WTC11 (cell line): Measurements from ENCODE around the gene CD22. TPM values are rescaled to one million over a fixed set of nuclear protein-coding genes. Genes with fewer than 3 reads are reported as not detected.

Source experiments
- ATAC-seq: fragments of 200-7000 bp; cut with Tn5 transposase; 2 replicates; pipeline ENCODE4 v1.10.0; 2021; ENCODE audit warnings: mild to moderate bottlenecking, moderate library complexity
- CTCF ChIA-PET: fragments of 300-600 bp; sonication (Branson Sonifier 250); formaldehyde crosslinking; loops from one replicate; lab custom pipeline; 2021; ENCODE audit warnings: antibody characterized with exemption; lab: Charles Lee
- POLR2A ChIA-PET: fragments of 350-600 bp; sonication (Branson Sonifier 250); formaldehyde crosslinking; loops from one replicate; lab custom pipeline; 2021; ENCODE audit warnings: antibody characterized with exemption; lab: Charles Lee
- DNase-seq: peaks from one replicate; pipeline ENCODE4 v3.0.0; 2021; ENCODE audit warnings: low spot score
- H3K27ac Mint-ChIP-seq: 2 replicates; pipeline ENCODE4 v1.8.0; 2021; ENCODE audit warnings: mixed read lengths
- H3K27me3 Mint-ChIP-seq: 2 replicates; pipeline ENCODE4 v1.8.0; 2021; ENCODE audit warnings: low read depth, mild to moderate bottlenecking, moderate library complexity, mixed read lengths
- H3K36me3 Mint-ChIP-seq: 2 replicates; pipeline ENCODE4 v1.8.0; 2021; ENCODE audit warnings: mixed read lengths
- H3K4me1 Mint-ChIP-seq: 2 replicates; pipeline ENCODE4 v1.8.0; 2022; ENCODE audit warnings: mixed read lengths
- H3K4me3 Mint-ChIP-seq: 2 replicates; pipeline ENCODE4 v1.8.0; 2021; ENCODE audit warnings: mild to moderate bottlenecking, moderate library complexity, mixed read lengths
- H3K9me3 Mint-ChIP-seq: 2 replicates; pipeline ENCODE4 v1.8.0; 2021; ENCODE audit warnings: mixed read lengths
- CREM ChIP-seq: sonication (generic); formaldehyde crosslinking; IDR thresholded peaks from 2 replicates; pipeline ENCODE4 v1.8.1; 2022; ENCODE audit warnings: mild to moderate bottlenecking, missing genetic modification reagents, moderate library complexity
- EMX1 ChIP-seq: fragments of 250-450 bp; sonication (Bioruptor Pico); IDR thresholded peaks from 2 replicates; pipeline ENCODE4 v1.8.0; 2021; ENCODE audit warnings: mild to moderate bottlenecking
- ETV6 ChIP-seq: sonication (generic); formaldehyde crosslinking; IDR thresholded peaks from 2 replicates; pipeline ENCODE4 v1.8.1; 2022; ENCODE audit warnings: mild to moderate bottlenecking, missing genetic modification reagents
- FOXK1 ChIP-seq: sonication (generic); formaldehyde crosslinking; IDR thresholded peaks from 2 replicates; pipeline ENCODE4 v1.8.0; 2022; ENCODE audit warnings: mild to moderate bottlenecking, moderate library complexity, missing genetic modification reagents
- GABPB1 ChIP-seq: sonication (generic); formaldehyde crosslinking; IDR thresholded peaks from 2 replicates; pipeline ENCODE4 v1.8.1; 2023; ENCODE audit warnings: mild to moderate bottlenecking, missing genetic modification reagents
- GRHL2 ChIP-seq: fragments of 250-450 bp; sonication (Bioruptor Pico); IDR thresholded peaks from 2 replicates; pipeline ENCODE4 v1.8.0; 2022; ENCODE audit warnings: mild to moderate bottlenecking, moderate library complexity; ENCODE audit not compliant: insufficient replicate concordance, severe bottlenecking
- JAZF1 ChIP-seq: fragments of 250-450 bp; sonication (Bioruptor Pico); IDR thresholded peaks from 2 replicates; pipeline ENCODE4 v1.9.0; 2021; ENCODE audit warnings: moderate library complexity, mild to moderate bottlenecking, inconsistent platforms
- KAT7 ChIP-seq: sonication (generic); formaldehyde crosslinking; IDR thresholded peaks from 2 replicates; pipeline ENCODE4 v1.8.1; 2023; ENCODE audit warnings: missing genetic modification reagents, mild to moderate bottlenecking, borderline replicate concordance
- MYBL2 ChIP-seq: sonication (generic); formaldehyde crosslinking; IDR thresholded peaks from 2 replicates; pipeline ENCODE4 v1.8.1; 2023; ENCODE audit warnings: mild to moderate bottlenecking, moderate library complexity, missing genetic modification reagents
- NFYB ChIP-seq: sonication (generic); formaldehyde crosslinking; conservative IDR thresholded peaks from 2 replicates; pipeline ENCODE4 v1.8.0; 2022; ENCODE audit warnings: low read depth, missing genetic modification reagents
- TEAD1 ChIP-seq: sonication (generic); formaldehyde crosslinking; IDR thresholded peaks from 2 replicates; pipeline ENCODE4 v1.8.0; 2022; ENCODE audit warnings: mild to moderate bottlenecking, missing genetic modification reagents
- ZBTB21 ChIP-seq: sonication (generic); formaldehyde crosslinking; IDR thresholded peaks from 2 replicates; pipeline ENCODE4 v1.8.1; 2023; ENCODE audit warnings: mild to moderate bottlenecking, missing genetic modification reagents, borderline replicate concordance
- ZNF263 ChIP-seq: sonication (generic); formaldehyde crosslinking; IDR thresholded peaks from 2 replicates; pipeline ENCODE4 v1.8.1; 2022; ENCODE audit warnings: low read depth, mild to moderate bottlenecking, moderate library complexity, missing genetic modification reagents
- total RNA-seq: library from RNA; stranded (reverse); gene quantifications from 3 replicates; pipeline ENCODE4 v1.2.3, GENCODE V29; 2021
- TF ChIP-seq, protein P1 (sequence below): sonication (generic); formaldehyde crosslinking; IDR thresholded peaks from 2 replicates; pipeline ENCODE4 v1.8.0; 2022; ENCODE audit warnings: mild to moderate bottlenecking, missing genetic modification reagents
- TF ChIP-seq, protein P2 (sequence below): sonication (generic); formaldehyde crosslinking; IDR thresholded peaks from 2 replicates; pipeline ENCODE4 v1.8.1; 2022; ENCODE audit warnings: missing genetic modification reagents, borderline replicate concordance
- TF ChIP-seq, protein P3 (sequence below): sonication (generic); formaldehyde crosslinking; IDR thresholded peaks from 2 replicates; pipeline ENCODE4 v1.8.1; 2023; ENCODE audit warnings: mild to moderate bottlenecking, moderate library complexity, missing genetic modification reagents
- TF ChIP-seq, protein P4 (sequence below): sonication (generic); formaldehyde crosslinking; IDR thresholded peaks from 2 replicates; pipeline ENCODE4 v1.8.1; 2023; ENCODE audit warnings: mild to moderate bottlenecking, missing genetic modification reagents
- TF ChIP-seq, protein P5 (sequence below): fragments of 250-450 bp; sonication (Bioruptor Pico); IDR thresholded peaks from 2 replicates; pipeline ENCODE4 v1.9.0; 2021; ENCODE audit warnings: moderate library complexity, mild to moderate bottlenecking, inconsistent platforms, borderline replicate concordance
- TF ChIP-seq, protein P6 (sequence below): fragments of 250-450 bp; sonication (Bioruptor Pico); IDR thresholded peaks from 2 replicates; pipeline ENCODE4 v2.1.2; 2022; ENCODE audit warnings: mild to moderate bottlenecking, moderate library complexity

Gene CD22
- total RNA-seq, 1 experiment from 2014 or later = 0.28 TPM

DNA sequence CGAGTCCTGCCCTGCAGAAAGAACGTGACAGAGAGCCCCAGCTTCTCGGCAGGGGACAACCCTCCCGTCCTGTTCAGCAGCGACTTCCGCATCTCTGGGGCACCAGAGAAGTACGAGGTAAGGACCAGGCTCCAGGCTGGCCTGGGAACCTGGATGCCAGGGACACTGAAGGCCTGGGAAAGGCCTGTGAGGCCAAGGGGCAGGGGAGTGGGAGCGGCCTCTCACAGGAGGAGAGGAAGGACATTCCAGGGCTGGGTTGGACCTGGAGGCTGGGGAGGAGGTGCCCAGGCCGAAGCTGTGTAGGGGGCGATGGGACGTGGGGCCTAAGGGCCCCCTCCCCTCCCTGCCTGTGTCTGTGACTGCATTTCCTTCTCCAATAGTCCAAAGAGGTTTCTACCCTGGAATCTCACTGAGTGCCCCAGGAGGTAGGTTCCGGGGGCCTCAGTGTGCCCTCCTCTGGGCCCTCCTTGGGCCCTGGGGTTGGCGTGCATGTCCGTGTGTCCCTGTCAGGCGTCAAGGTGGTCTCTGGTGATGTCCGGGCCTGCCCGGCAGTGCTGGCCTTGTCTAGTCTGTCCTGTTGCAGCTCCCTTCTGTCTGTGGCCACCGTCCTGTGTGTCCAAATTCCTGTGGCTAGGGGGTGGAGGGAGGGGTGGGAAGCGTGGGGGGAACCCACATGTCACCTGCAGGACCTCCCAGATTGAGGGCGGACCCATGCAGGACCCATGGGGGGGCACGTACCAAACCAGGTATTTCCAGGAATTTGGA, 16.9 kb upstream of the CD22 start:
- Mint-ChIP-seq H3K27me3 (no peaks in the 10 kb centered on the region), H3K36me3 (no peaks in the 10 kb centered on the region), H3K4me3 (no peak overlapping the region), H3K4me1 (no peaks in the 10 kb centered on the region), H3K27ac (no peak overlapping the region), H3K9me3 (no peaks in the 10 kb centered on the region)
- ATAC-seq = no peak
- POLR2A ChIA-PET = no interaction called here
- TF ChIP-seq, protein P1, sequence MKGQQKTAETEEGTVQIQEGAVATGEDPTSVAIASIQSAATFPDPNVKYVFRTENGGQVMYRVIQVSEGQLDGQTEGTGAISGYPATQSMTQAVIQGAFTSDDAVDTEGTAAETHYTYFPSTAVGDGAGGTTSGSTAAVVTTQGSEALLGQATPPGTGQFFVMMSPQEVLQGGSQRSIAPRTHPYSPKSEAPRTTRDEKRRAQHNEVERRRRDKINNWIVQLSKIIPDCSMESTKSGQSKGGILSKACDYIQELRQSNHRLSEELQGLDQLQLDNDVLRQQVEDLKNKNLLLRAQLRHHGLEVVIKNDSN (CRISPR knock-in tag) = no peak
- TF ChIP-seq, protein P2, sequence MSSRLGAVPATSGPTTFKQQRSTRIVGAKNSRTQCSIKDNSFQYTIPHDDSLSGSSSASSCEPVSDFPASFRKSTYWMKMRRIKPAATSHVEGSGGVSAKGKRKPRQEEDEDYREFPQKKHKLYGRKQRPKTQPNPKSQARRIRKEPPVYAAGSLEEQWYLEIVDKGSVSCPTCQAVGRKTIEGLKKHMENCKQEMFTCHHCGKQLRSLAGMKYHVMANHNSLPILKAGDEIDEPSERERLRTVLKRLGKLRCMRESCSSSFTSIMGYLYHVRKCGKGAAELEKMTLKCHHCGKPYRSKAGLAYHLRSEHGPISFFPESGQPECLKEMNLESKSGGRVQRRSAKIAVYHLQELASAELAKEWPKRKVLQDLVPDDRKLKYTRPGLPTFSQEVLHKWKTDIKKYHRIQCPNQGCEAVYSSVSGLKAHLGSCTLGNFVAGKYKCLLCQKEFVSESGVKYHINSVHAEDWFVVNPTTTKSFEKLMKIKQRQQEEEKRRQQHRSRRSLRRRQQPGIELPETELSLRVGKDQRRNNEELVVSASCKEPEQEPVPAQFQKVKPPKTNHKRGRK (CRISPR knock-in tag) = no peak
- TF ChIP-seq, protein P3, sequence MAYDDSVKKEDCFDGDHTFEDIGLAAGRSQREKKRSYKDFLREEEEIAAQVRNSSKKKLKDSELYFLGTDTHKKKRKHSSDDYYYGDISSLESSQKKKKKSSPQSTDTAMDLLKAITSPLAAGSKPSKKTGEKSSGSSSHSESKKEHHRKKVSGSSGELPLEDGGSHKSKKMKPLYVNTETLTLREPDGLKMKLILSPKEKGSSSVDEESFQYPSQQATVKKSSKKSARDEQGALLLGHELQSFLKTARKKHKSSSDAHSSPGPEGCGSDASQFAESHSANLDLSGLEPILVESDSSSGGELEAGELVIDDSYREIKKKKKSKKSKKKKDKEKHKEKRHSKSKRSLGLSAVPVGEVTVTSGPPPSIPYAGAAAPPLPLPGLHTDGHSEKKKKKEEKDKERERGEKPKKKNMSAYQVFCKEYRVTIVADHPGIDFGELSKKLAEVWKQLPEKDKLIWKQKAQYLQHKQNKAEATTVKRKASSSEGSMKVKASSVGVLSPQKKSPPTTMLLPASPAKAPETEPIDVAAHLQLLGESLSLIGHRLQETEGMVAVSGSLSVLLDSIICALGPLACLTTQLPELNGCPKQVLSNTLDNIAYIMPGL (CRISPR knock-in tag) = no peak
- TF ChIP-seq, protein P4, sequence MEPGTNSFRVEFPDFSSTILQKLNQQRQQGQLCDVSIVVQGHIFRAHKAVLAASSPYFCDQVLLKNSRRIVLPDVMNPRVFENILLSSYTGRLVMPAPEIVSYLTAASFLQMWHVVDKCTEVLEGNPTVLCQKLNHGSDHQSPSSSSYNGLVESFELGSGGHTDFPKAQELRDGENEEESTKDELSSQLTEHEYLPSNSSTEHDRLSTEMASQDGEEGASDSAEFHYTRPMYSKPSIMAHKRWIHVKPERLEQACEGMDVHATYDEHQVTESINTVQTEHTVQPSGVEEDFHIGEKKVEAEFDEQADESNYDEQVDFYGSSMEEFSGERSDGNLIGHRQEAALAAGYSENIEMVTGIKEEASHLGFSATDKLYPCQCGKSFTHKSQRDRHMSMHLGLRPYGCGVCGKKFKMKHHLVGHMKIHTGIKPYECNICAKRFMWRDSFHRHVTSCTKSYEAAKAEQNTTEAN = no peak
- no peak for TF ChIP-seq ETV6
- no peak for TF ChIP-seq NFYB (CRISPR knock-in tag)
- CTCF ChIA-PET = interaction anchor here (0.6 to 1.3 kb wide), 2 partner anchors 40 to 46 kb away, joined by 5 to 8 read pairs; no protein-coding TSS in a partner anchor
- DNase-seq = no peak

DNA sequence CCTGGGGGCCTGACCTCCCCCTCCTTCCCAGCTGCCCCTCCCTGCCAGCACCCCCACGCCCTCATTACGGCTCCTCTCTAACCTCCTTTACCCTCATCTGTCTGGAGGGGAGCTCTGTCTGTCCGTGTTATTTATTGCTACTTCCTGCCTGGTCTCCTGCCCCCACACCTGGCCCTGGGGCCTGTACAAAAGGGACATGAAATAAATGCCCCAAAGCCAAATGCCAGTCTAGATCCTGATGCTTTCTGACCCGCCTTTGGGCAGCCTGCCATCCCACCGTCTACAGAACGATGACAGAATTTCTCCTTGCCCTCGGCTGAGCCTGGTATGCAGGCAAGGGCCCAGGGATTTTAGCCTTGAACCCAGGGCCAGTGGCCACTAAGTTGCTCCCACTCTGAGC, 15.4 kb upstream of the CD22 start:
- no peak for TF ChIP-seq ZNF263 (CRISPR knock-in tag)
- Mint-ChIP-seq H3K27me3 (no peaks in the 10 kb centered on the region), H3K9me3 (no peaks in the 10 kb centered on the region), H3K27ac (no peak overlapping the region), H3K4me1 (no peaks in the 10 kb centered on the region), H3K4me3 (no peak overlapping the region), H3K36me3 (no peaks in the 10 kb centered on the region)
- no peak for DNase-seq
- ChIA-PET POLR2A (no interaction called here), CTCF (interaction anchor here (0.7 to 1.3 kb wide), 4 partner anchors 14 to 247 kb away, joined by 3 to 5 read pairs (median 3); partner anchors contain the start of gene FAM187B)
- no peak for ATAC-seq

DNA sequence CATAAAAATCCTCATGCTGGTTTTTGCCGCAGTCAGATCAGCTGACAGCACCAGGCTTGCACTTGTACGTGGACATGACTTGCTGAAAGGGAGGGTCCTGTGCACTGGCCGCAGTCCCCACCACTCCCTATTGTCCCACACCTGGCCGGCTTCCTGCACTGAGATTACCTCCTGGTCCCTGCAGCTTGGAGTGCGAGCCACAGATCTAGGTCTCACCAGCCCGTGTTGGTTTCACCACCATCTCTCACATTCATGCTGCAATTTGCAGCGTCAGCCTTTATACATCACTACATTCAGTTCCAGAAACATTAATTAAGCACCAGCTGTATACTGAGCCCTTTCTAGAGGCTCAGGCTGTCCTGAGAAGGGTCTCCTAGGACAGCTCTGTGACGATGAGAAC, 15.0 kb upstream of the CD22 start:
- TF ChIP-seq CREM (CRISPR knock-in tag) (no peak), EMX1 (no peak), KAT7 (no peak), GRHL2 (CRISPR knock-in tag) (no peak), JAZF1 (no peak), GABPB1 (no peak), TEAD1 (CRISPR knock-in tag) (no peak), ZBTB21 (CRISPR knock-in tag) (no peak), FOXK1 (CRISPR knock-in tag) (no peak), MYBL2 (CRISPR knock-in tag) (no peak)
- TF ChIP-seq, protein P5, sequence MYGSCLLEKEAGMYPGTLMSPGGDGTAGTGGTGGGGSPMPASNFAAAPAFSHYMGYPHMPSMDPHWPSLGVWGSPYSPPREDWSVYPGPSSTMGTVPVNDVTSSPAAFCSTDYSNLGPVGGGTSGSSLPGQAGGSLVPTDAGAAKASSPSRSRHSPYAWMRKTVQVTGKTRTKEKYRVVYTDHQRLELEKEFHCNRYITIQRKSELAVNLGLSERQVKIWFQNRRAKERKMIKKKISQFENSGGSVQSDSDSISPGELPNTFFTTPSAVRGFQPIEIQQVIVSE = no peak
- TF ChIP-seq, protein P6, sequence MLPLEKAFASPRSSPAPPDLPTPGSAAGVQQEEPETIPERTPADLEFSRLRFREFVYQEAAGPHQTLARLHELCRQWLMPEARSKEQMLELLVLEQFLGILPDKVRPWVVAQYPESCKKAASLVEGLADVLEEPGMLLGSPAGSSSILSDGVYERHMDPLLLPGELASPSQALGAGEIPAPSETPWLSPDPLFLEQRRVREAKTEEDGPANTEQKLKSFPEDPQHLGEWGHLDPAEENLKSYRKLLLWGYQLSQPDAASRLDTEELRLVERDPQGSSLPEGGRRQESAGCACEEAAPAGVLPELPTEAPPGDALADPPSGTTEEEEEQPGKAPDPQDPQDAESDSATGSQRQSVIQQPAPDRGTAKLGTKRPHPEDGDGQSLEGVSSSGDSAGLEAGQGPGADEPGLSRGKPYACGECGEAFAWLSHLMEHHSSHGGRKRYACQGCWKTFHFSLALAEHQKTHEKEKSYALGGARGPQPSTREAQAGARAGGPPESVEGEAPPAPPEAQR (CRISPR knock-in tag) = no peak
- ATAC-seq = no peak
- DNase-seq = no peak
- Mint-ChIP-seq H3K36me3 (no peaks in the 10 kb centered on the region), H3K9me3 (no peaks in the 10 kb centered on the region), H3K4me3 (no peak overlapping the region), H3K27me3 (no peaks in the 10 kb centered on the region), H3K27ac (no peak overlapping the region), H3K4me1 (no peaks in the 10 kb centered on the region)
- ChIA-PET POLR2A (no interaction called here), CTCF (interaction anchor here (0.9 to 1.3 kb wide), 2 partner anchors 86 to 247 kb away, joined by 3 read pairs; partner anchors contain the start of gene FAM187B)
